Umbilical cord (tissue), 2 donors: ENCODE data around the gene CTPS1. TPM values are rescaled to one million over a fixed set of nuclear protein-coding genes. Genes with fewer than 3 reads are reported as not detected.

Source experiments
- DNase-seq: peaks from one replicate; pipeline ENCODE4 v3.0.0-alpha.2; 2015; ENCODE audit warnings: low spot score
- total RNA-seq: library from RNA; depleted of rRNA; stranded (reverse); fragments of >200 nt; gene quantifications from one replicate; pipeline ENCODE4 v1.2.3, GENCODE V29; 2014; ENCODE audit warnings: low replicate concordance; ENCODE audit not compliant: insufficient read depth

The CTPS1 gene
- total RNA-seq, 1 donor from 2014 or later = 35.2 TPM

- no peak for DNase-seq
These were observed 45.5 kb downstream of the CTPS1 start for GRCh38 chr1:41024953-41025352.

- no peak for DNase-seq
These were observed 46.7 kb downstream of the CTPS1 start for GRCh38 chr1:41025979-41026819.

- DNase-seq = no peak
These were observed 48.6 kb downstream of the CTPS1 start for GRCh38 chr1:41028034-41028642.

GRCh38 chr1:41030872-41031616 lies 51.5 kb downstream of the CTPS1 start:
- DNase-seq = no peak

- DNase-seq = no peak
These were observed 52.7 kb downstream of the CTPS1 start for GRCh38 chr1:41032147-41032546.

- DNase-seq = no peak
These were observed 53.8 kb downstream of the CTPS1 start for GRCh38 chr1:41033272-41033671.

GRCh38 chr1:41037116-41037903 lies 57.8 kb downstream of the CTPS1 start:
- no peak for DNase-seq

GRCh38 chr1:41038110-41038509 lies 58.6 kb downstream of the CTPS1 start:
- DNase-seq = no peak

- DNase-seq = no peak
These were observed 62.2 kb downstream of the CTPS1 start for GRCh38 chr1:41041614-41042270.

- no peak for DNase-seq
These were observed 64.7 kb downstream of the CTPS1 start for GRCh38 chr1:41044187-41044586.

GRCh38 chr1:41045740-41046139 lies 66.2 kb downstream of the CTPS1 start:
- DNase-seq = peak; percentile 26

GRCh38 chr1:41046347-41046775 lies 66.9 kb downstream of the CTPS1 start:
- no peak for DNase-seq

- DNase-seq = no peak
These were observed 69.0 kb downstream of the CTPS1 start for GRCh38 chr1:41048540-41048939.

GRCh38 chr1:41051022-41051421 lies 71.5 kb downstream of the CTPS1 start:
- DNase-seq = no peak

- peak; percentile 8 for DNase-seq
These were observed 73.8 kb downstream of the CTPS1 start for GRCh38 chr1:41053316-41053715.

- no peak for DNase-seq
These were observed 77.4 kb downstream of the CTPS1 start for GRCh38 chr1:41056907-41057306.

Other genes with a start within 250 kb of the CTPS1 start
- gene KCNQ4, start 195.9 kb upstream of the CTPS1 start, total RNA-seq = 3.4 TPM
- 2.2 TPM for gene CITED4, start 117.3 kb upstream of the CTPS1 start, total RNA-seq
- 1.9 TPM for gene SLFNL1, start 42.0 kb downstream of the CTPS1 start, total RNA-seq